Hematopoietic multipotent progenitor cell (in vitro differentiated cells): ENCODE measurements around the gene TARBP2. TPM values are rescaled to one million over a fixed set of nuclear protein-coding genes. Genes with fewer than 3 reads are reported as not detected.
A peak's percentile ranks its signal among the peaks of the same experiment; 100 is the strongest.

ENCODE experiments used
- DNase-seq, 3 donors: peaks; one replicate each; pipeline ENCODE4 v3.0.0-alpha.2; 2011 to 2015; ENCODE audit warnings: low read depth in 2 of 3, low spot score in 2 of 3
- total RNA-seq: library from RNA; depleted of rRNA; stranded (reverse); fragments of >200 nt; gene quantifications from one replicate; pipeline ENCODE4 v1.2.3, GENCODE V29; 2012

Gene TARBP2
- total RNA-seq: 44.2 TPM

GRCh38 chr12:53500776-53501614 is at the start of gene TARBP2:
Gene TARBP2 (plus strand): TSS chr12:53501283. CDS start chr12:53501409, 126 bp downstream.
- DNase-seq: peak; percentile 93 to 100 (median 99)

- DNase-seq: peak; percentile 91 to 100 (median 99)
Measured at GRCh38 chr12:53451661-53452158, 49.4 kb upstream of the TARBP2 start, which contains the start of gene PCBP2. Gene PCBP2 (plus strand): TSS chr12:53452102. CDS start chr12:53454801, 2,699 bp downstream.

- DNase-seq: peak; percentile 83 to 86 (median 85)
Measured at GRCh38 chr12:53452159-53453077, 48.7 kb upstream of the TARBP2 start.

- DNase-seq: no peak
Measured at GRCh38 chr12:53453953-53454640, 47.0 kb upstream of the TARBP2 start.

GRCh38 chr12:53454707-53455106 is 46.4 kb upstream of the TARBP2 start:
- DNase-seq: no peak

GRCh38 chr12:53456654-53457366 is 44.3 kb upstream of the TARBP2 start:
- no peak for DNase-seq

GRCh38 chr12:53459097-53459496 is 42.0 kb upstream of the TARBP2 start:
- DNase-seq: no peak

- DNase-seq: no peak
Measured at GRCh38 chr12:53461059-53461458, 40.0 kb upstream of the TARBP2 start.

- DNase-seq: no peak
Measured at GRCh38 chr12:53461591-53461990, 39.5 kb upstream of the TARBP2 start.

GRCh38 chr12:53462935-53463334 is 38.1 kb upstream of the TARBP2 start:
- no peak for DNase-seq

- no peak for DNase-seq
Measured at GRCh38 chr12:53463802-53464560, 37.1 kb upstream of the TARBP2 start.

GRCh38 chr12:53464685-53465418 is 36.2 kb upstream of the TARBP2 start:
- DNase-seq: no peak

- DNase-seq: no peak
Measured at GRCh38 chr12:53465679-53466078, 35.4 kb upstream of the TARBP2 start.

GRCh38 chr12:53466640-53467039 is 34.4 kb upstream of the TARBP2 start:
- DNase-seq: no peak

GRCh38 chr12:53467082-53467481 is 34.0 kb upstream of the TARBP2 start:
- DNase-seq: no peak

- DNase-seq: no peak
Measured at GRCh38 chr12:53467880-53468279, 33.2 kb upstream of the TARBP2 start.

GRCh38 chr12:53468282-53468681 is 32.8 kb upstream of the TARBP2 start:
- DNase-seq: no peak

GRCh38 chr12:53472056-53472582 is 29.0 kb upstream of the TARBP2 start:
- no peak for DNase-seq
